LNCAP (cell line): ENCODE data around the gene CIBAR2.

Experiments used
- CTCF ChIP-seq: fragments of 450-650 bp; IDR thresholded peaks from 2 replicates; pipeline ENCODE4 v1.5.1; 2017; ENCODE audit warnings: mild to moderate bottlenecking

Gene CIBAR2

GRCh38 chr16:85142129-85142513, 29.8 kb upstream of the CIBAR2 start:
- no peak for TF ChIP-seq CTCF

GRCh38 chr16:85141491-85142128, 29.3 kb upstream of the CIBAR2 start:
- no peak for TF ChIP-seq CTCF

- no peak for TF ChIP-seq CTCF
These were observed 28.3 kb upstream of the CIBAR2 start for GRCh38 chr16:85140455-85141012.

- TF ChIP-seq CTCF, result no peak
These were observed 27.6 kb upstream of the CIBAR2 start for GRCh38 chr16:85139881-85140339.

- no peak for TF ChIP-seq CTCF
These were observed 26.8 kb upstream of the CIBAR2 start for GRCh38 chr16:85138825-85139627.

- TF ChIP-seq CTCF, result no peak
These were observed 26.0 kb upstream of the CIBAR2 start for GRCh38 chr16:85138073-85138824.

- TF ChIP-seq CTCF, result no peak
These were observed 25.2 kb upstream of the CIBAR2 start for GRCh38 chr16:85137323-85138072.
